Urothelium cell line (cell line): ENCODE measurements around the gene CAMTA1.
"Not testable (repeated sequence)": the region's sequence is repeated elsewhere in the genome, so short reads cannot be mapped to it uniquely, and the experiment has no call there.

Experiments used
- DNase-seq: peaks from one replicate; pipeline ENCODE4 v3.0.0; 2011; ENCODE audit warnings: low spot score, mixed read lengths
- FAIRE-seq: peaks from 2 replicates; lab custom pipeline; 2011; peaks lifted over from hg19 to GRCh38; lab: Jason Lieb, UNC

The CAMTA1 gene

DNA sequence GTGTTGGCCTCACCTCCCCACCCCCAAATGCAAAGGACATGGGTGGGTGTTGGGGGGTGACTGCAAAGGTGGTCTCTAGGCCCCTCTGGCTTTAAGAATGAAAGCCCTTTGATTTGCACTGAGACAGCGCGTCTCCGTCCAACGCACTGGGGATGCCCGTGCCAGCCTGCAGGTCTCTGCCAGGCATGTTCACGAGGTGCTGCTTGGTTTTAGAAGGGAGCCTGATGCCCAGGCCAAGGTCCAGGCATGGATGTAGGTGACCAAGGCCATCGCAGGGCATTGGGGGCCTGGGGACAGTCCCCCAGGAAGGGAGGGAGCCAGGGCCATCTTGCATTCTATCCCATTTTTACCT, 622.3 kb downstream of the CAMTA1 start:
- FAIRE-seq (no peak), DNase-seq (no peak)

DNA sequence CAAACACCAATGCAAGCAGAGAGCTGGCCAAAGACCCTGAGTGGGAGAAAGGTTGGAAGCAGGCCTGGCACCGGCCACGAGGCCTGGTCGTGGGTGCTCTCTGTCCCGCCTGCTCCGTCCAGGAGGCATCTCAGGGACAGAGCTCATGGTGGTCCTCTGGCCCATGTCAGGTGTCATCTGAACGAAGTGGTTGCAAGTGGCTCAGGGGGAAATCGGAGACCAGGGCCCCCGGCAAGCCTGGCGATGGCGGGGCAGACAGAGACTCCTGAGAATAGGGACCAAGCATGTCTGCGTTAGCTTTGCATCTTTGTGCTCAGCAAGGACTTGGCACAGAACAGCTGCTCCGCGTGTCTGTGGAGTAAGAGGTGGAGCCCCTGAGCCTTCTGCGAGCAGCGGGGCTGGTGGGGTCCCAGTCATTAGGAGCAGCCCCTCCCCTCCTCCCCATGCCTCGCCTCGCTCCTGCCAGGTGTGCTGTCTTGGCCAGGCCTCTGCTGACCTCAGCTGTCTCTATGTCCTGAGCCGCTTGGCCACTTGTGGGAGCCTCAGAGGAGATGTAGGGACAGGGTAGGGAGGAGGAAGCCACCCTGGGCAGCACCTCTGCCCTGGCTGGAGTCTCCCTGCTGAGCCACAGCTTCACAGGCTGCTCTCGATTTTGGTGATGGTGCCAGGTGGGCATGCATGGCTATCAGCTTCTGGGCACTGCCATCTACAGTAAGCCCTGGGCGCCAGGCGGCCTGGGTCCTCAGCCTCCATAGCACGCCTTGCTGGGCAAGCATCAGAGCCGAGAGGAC, 622.9 kb downstream of the CAMTA1 start:
- DNase-seq (no peak), FAIRE-seq (no peak)

DNA sequence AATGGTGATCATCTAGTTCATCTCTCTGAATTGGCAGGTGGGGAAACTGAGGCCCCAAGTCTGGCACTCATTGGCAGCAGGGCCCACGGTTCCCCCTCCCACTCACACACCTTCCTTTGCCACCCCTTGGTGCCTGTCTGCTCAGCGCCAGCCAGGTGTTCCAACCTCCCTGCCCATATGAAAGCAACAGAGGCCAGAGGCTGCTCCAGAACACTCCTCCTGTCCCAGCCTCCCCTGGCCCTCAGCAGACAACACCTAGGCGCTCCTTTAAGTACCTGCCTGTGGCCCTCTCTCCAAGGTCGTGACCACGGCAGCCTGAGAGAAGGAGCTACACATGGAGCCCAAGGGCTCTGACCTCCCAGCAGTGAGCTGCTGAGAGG, 623.5 kb downstream of the CAMTA1 start:
- DNase-seq: no peak
- FAIRE-seq: no peak

DNA sequence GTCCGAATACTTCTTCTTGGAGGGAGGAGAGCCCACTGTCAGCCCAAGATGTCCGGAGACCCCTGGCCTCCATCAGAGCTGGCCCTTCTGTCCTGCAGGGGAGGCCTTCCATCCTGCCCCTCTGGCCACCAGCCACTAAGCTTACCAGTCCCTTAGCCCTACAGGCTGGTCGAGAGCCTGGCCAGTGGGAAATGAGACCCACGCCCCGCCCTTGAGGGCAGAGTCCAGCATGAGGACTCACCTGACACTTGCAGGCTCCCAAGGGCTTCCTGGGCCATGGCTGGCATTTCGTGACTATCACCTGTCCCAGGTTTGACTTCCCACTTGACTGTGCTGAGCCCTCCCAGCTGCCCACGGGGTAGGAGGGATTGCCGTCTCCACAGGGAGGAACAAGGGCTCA, 624.0 kb downstream of the CAMTA1 start:
- DNase-seq (no peak), FAIRE-seq (no peak)

DNA sequence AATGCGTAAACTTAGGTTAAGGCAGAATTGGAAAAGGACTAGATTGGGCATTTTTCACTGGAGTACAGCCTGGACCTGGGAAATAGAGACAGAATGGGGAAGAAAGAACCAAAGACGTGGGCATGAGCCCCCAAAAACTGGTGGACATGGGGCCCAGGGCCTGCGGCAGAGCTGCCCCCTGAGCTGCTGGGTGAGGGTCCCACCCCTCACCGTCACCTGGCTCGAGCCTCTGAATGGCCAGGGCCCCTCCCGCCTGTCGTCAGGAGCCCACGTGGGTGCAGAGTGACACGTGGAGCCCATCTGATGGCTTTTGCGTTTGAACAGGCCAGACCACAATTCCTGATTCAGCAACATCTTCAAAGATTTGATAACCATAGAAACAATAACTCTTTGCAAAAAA, 624.9 kb downstream of the CAMTA1 start:
- DNase-seq: no peak
- FAIRE-seq: no peak

DNA sequence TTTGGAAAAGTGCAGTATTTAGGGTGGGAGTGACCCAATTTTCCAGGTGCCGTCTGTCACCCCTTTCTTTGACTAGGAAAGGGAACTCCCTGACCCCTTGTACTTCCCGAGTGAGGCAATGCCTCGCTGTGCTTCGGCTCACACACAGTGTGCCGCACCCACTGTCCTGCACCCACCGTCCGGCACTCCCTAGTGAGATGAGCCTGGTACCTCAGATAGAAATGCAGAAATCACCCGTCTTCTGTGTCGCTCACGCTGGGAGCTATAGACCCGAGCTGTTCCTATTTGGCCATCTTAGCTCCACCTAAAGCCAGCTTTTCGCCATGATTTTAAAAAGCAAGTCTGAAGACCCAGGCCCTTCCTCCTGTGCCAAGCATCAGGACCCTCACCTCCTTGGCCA, 632.4 kb downstream of the CAMTA1 start:
- FAIRE-seq, DNase-seq: not testable (repeated sequence)

DNA sequence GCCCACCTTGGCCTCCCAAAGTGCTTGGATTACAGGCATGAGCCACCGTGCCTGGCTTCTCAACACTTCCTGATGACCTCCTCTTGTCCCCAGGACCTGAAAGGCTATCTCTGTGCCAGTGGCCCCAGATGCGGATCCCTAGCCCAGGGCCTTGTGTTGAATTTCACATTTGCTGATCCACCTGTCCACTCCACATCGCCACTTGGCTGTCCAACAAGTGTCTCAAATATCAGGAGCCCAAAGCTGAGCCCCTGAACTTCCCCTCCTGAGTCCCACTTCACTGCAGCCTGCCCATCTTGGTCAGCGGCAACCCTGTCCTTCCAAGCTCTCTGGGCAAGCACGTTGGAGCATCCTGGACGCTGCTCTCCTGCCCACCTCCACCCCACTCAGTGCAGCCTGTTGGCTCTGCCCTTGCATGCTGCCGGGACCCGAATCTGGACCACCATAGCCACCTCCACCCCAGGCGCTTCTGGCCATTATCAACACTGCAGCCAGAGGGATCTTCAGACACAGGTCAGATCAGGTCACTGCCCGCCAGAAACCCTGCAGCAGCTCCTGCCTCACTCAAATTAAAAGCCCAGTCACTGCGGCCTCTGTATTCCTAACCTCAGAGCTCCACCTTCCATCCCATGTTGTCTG, 633.3 kb downstream of the CAMTA1 start:
- no peak for FAIRE-seq
- DNase-seq: no peak

DNA sequence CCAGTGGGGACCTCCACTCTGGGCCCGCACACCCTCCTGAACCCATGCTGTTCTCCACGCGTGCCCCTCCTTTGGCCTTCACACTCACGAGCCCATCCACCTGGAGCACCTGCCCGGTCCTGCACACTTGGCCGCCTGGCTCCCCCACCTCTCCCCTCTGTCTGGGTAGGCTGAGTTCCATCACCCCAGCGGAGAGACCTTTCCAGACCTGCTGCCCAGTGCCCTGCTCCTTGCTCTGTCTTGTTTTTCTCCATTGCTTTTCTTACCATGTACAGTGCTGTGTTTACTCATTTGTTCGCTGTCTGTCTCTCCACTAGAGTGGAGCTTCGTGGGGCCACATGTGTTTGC, 634.8 kb downstream of the CAMTA1 start:
- DNase-seq (no peak), FAIRE-seq (no peak)

DNA sequence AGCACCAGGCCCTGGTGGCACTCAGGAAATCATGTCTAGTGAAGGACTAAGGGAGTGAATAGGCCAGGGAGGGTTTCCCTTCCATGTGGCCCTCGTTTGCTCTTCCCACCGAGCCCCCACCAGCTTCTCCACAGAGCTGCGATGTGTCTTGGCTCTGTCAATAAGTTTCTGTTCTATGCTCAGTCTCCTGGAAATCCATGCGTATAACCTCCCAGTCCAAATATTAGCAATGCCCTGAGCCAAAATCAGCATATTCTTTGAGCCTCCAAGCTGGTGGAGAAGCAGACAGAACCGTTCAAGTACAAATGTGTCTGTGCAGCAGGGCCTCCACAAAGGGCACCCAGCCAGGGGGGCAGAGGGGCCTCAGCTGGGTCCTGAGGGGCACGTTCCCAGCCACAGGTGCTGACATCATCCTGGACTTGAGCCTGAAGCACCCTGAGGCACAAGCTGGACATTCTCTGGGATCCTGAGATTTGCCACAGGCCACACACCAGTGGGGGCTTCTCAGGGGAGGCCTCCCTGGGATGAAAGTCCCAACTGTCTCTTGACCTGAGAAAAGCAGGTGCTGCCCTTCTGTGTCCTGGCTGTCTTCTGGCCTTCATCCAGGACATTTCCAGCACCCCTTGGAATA, 635.3 kb downstream of the CAMTA1 start:
- FAIRE-seq (no peak), DNase-seq (no peak)

DNA sequence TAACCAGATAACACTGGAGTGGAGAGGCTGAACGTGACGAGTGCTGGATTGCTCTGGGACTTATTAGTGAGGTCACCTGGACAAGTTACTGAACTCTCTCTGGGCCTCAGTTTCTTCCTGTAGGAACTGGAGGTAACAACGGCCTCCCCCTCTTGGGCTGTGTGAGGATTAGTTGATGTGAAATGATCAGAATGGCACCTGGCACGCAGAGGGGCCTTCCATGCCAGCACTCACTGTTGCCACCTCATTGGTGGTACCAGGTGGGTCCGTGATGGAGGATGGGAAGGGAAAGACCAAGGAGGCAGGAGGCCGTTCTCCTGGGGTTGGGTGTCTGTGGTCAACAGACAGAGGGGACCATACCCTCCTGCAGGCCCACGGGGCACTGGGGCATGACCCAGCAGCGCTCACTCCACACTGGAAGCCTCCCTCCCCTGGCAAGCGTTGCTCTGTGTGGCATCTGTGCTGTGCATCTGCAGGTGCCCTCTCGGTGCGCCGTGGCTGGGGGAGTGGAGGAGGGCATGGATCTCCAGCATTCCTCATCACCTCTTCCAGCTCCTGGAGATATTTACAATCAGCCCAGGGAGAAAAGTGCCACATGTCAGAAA, 636.3 kb downstream of the CAMTA1 start:
- no peak for FAIRE-seq
- DNase-seq: no peak

DNA sequence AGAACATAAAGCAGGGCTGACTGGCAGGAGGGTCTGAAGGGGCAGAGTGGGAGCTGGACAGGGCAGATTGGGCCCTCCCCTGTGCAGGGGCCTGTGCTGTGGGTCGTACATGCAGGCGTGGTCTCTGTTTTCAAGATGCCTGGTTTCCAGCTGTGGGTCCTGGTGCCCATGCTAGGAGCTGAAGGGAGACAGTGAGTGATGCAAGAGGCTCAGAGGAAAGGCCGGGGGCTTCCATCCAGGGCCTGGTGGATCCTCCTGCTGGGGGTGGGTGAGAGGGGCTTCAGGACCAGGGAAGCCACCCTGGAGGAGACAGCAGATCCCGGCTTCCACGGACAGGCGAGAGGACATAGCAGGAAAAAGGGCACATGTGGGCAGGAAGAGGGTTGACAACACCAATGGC, 636.8 kb downstream of the CAMTA1 start:
- FAIRE-seq: no peak
- no peak for DNase-seq

DNA sequence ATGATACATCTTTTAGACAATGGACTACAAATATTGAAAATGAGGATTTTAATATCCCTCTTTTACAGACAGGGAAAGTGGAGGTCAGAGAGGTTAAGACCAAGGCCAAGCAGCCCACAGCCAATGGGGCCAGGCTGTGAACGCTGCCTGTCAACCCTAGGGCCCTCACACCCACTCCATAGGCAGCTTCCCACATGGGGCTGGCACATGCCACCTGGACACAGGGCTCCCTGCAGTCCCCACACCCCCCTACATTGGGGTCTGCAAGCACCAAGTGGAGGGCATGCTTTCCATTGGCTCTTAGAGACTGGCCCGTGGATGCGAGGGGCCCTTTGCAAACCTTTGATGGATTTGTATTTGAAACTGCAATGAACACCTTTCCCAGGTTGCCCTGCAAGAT, 637.3 kb downstream of the CAMTA1 start:
- FAIRE-seq: no peak

DNA sequence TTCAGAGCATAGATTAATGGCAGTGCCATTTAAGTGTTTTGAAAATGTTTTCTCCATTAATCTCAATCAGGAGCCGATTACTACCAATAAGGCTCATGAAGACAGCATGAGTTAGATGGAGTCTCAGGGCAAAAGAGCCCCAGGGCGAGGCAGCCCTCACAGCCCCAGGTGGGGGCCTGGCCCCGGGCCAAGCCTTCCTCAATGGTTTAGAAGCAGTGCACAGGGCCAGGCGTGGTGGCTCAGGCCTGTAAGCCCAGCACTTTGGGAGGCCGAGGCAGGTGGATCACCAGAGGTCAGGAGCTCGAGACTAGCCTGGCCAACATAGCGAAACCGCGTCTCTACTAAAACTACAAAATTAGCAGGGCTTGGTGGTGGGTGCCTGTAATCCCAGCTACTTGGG, 637.7 kb downstream of the CAMTA1 start:
- FAIRE-seq: no peak
- DNase-seq: no peak

More for the DNA sequence above, 637.3 kb downstream of the CAMTA1 start:
- no peak for DNase-seq

DNA sequence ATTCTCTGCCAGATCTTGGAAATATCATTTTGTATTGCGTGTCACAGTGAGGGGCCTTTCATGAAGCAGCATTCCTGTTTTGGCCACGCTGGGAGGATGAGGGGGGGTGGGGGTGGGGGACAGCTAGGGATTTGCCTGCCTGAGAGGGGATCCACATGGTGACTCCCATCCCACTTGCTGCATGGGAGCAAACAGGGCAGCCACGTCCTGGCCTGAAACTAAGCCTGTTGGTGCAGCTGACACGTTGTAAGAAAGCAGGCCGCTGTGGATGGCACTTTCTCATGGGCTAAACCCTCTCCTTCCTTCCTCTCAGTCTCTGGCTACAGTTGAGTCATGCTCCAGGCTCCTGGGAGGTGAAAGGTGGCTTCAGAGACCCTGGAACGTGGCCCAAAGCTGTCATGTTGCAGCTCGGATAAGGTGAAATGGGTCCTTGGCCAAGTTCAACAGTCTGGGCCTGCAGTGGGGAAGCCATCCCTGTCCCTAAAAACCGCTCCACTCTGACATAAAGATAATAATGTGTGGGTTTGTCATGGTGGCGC, 639.2 kb downstream of the CAMTA1 start:
- no peak for FAIRE-seq

DNA sequence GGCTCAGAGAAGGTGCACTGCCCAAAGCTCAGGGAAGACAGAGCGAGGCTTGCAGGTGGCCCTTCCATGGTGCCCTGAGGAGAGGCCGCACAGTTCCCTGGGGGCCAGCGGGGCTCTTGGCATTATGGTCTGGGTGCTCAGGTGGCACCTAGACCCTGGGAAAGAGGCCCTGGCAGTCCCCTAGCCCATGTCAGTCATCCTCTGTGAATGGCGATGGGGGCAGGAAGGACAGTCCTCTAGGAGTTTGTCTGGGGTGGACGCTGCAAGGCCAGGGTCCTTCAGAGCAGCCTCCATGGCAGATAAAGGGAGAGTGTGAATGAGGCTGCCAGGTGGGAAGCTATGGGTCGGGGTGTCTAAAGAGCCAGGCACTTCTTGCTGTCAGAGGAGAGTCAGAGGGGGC, 640.0 kb downstream of the CAMTA1 start:
- FAIRE-seq (no peak), DNase-seq (no peak)

More for the DNA sequence above, 639.2 kb downstream of the CAMTA1 start:
- no peak for DNase-seq

DNA sequence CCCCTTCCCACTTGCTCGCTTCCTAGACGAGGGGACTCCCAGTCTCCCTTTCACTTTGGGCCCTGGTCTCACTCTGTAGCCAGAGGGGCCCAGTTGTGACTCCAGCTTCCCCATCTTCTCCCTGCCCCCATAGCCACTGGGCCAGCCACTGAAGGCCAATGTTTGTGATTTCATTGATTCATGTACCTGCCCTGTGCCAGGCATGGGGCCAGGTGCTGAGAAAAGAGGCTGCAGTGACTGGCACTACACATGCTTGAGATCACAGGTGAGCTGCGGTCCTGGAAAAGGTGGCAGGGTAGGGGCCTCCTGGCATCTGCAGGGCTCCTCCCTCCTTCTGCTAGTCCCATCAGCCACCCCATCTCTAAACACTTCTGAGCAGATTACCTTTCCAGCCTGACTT, 640.5 kb downstream of the CAMTA1 start:
- FAIRE-seq (no peak), DNase-seq (no peak)

DNA sequence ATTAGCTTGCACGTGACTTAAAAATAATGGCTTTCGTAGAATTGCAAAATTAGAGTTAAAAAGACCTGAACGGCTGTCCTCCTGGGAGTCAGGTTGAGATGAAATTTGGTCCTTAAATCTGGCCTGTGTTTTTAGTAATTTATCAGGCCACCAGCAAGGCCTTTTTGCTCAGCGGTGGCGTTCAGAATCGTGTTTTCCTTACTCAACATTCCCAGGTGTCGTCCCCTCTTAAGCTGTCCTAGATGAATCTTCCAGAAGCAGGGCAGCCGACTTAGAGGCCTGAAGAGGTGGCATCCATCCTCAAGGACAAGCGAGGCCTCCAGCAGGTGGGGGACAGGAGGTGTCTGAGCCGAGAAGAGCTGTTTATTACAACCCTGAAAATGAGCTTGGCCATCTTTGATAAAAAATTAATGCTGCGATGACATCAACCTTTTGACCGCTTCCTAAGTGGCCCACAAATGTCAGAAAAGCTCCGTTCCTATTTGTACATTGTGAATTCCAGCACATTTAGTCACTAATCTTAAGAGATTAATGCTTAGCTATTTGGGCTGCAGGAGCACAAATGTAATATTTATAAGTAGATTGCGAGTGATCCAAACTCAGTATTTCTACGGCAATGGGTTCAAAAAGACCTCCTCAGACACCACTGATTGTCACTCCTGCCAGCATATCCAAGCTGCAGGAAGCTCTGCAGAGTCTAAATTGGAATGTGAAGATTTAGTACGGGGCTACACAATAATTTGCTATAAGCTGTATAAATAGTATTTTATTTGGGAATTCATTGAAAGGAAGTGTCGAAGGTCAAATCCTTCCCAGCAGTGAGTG, 641.7 kb downstream of the CAMTA1 start:
- no peak for DNase-seq
- FAIRE-seq: no peak

DNA sequence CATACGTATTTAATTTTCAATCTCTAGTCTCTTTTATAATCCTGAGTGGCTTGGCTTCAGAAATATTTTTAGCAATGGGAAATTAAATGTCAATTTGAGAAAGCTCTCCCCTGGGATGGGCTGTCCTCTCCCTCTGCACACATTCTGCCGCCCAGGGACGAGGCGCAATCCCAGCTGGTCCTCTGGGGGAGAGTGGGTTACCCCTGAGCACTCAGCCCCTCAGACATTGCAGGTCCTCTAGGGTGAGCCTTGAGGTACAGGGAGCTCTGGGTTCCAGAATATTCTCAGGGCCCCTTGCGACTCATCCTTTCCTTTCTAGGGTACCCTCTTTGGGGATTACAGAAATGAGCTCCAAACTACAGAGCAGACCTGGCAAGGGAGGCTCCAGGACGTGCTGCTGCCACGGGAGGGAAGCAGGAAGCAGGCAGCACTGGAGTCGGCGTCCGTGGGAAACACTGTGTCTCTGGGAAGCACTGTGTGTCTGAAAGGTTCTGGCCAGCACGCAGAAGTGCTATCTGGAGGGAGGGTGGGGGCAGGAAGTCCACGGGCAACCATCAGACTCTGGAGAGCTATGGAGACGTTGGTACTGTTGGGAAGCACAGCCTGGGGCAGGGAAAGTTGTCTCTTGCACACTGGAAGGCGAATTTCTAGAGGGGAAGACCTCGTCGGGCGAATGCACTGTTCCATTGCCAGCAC, 642.5 kb downstream of the CAMTA1 start:
- DNase-seq (no peak), FAIRE-seq (no peak)

DNA sequence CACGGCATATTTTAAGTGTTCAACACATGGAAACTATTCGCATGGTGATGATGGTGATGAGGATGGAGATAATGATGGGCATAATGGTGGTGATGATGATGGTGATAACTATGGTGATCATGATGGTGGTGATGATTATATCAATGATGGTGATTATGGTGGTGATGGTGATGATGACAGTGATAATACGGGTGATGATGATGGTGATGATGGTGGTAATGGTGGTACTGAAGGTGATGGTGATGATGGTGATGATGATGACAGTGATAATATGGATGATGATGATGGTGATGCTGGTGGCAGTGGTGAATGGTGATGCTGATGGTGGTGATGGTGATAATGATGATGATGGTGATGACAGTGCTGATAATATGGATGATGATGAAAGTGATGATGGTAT, 644.0 kb downstream of the CAMTA1 start:
- FAIRE-seq: peak; percentile 76
- no peak for DNase-seq

DNA sequence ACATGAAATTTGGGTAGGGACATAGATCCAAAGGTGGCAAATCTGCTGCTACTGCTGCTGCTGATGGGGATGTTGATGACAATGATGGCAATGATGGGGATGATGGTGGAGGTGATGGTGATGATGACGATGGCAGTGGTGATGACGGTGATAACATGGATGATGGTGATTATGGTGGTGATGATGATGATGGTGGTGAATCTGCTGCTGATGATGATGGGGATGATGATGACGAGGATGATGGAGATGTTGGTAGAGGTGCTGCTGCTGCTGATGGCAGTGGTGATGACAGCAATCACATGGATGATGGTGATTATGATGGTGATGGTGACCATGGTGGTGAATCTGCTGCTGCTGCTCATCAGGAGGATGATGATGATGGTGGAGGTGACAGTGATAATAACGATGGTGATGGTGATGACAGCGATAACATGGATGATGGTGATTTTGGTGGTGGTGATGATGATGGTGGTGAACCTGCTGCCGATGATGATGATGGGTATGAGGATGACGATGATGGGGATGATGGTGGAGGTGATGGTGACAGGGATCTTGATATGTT, 644.9 kb downstream of the CAMTA1 start:
- FAIRE-seq: peak; percentile 35
- no peak for DNase-seq
